Right ventricle myocardium superior (tissue), 1 donor: ENCODE measurements around the gene ZC3H12D. TPM values are rescaled to one million over a fixed set of nuclear protein-coding genes. Genes with fewer than 3 reads are reported as not detected.
A peak's percentile ranks its signal among the peaks of the same experiment; 100 is the strongest.
"Not testable (repeated sequence)": the region's sequence is repeated elsewhere in the genome, so short reads cannot be mapped to it uniquely, and the experiment has no call there.

Source experiments
- ATAC-seq: fragments of 200-7000 bp; cut with Tn5 transposase; one replicate; pipeline ENCODE4 v1.9.1; 2020; ENCODE audit warnings: mild to moderate bottlenecking; ENCODE audit not compliant: poor library complexity
- DNase-seq: peaks from one replicate; pipeline ENCODE4 v3.0.0-alpha.2; 2020
- intact Hi-C: fragments of 100-400 bp; cut with DNase I; formaldehyde crosslinking; loops from one replicate; pipeline ENCODE4 v1.11.2; 2022
- total RNA-seq: library from RNA; stranded (reverse); fragmentation: NEBNext Ultra II Directional; extraction: Animal tissue kit (Norgen Biotek cat#: 25700); gene quantifications from one replicate; pipeline ENCODE4 v1.2.1, GENCODE V29; 2021
- donor health status: DM: no; HTN: yes; CAD: no; lungs with severe emphysema.

ZC3H12D gene
- total RNA-seq, 1 donor from 2014 or later: 0.51 TPM

DNA sequence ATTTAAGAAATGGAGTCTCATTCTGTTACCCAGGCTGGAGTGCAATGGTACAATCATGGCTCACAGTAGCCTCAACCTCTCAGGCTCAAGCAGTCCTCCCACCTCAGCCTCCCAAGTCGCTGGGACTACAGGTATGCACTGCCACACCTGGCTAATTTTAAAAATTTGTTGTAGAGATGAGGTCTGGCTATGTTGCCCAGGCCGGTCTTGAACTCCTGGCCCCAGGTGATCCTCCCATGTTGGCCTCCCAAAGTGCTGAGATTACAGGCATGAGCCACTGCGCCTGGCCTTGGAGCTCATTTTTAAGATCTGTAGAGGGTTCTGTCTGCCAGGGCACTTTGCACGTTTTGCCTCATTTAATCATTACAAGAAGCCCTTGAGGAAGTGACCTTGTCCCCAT is 17.5 kb downstream of the ZC3H12D start:
- ATAC-seq: no peak
- no peak for DNase-seq
- intact Hi-C loops: loop anchor here (2.0 kb wide), 1 partner anchor 30 kb away; no protein-coding TSS in a partner anchor

DNA sequence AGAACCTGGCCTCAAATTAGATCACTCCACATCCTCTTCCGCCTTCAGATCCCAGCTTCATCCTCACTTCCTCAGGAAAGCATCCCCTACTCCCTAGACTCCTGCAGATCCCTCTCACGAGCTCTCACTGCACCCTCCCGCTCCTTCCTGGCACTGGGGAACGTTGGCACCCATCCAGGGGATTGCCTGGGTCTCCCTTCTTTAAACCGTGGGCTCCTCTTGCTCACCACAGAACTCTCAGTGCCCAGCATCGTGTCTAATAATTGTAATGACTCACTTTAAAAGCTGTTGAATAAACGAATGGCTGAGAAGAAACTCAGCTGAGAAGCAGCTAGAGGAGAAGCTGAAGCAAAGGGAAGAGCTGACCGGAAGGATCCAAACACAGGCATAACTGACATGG is 20.4 kb downstream of the ZC3H12D start:
- intact Hi-C loops: no loop called here
- DNase-seq: no peak
- ATAC-seq: no peak

DNA sequence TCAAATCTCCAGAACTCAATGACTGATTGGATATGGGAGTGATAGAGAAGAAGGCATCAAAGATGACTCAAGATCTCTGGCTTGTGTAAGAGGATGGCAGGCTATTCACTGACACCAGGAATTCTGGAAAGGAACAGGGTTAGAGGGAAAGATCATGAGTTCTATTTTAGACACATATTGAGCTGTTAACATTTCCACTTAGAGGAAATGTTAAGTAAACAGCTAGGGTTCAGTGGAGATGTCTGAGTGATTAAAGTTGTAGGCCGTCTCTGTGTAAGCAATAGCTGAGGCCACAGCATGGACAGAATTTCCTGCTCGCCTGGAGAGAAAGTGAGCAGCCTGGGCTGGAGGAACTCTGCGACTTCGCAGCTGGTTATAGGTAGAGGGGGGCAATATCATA is 21.0 kb downstream of the ZC3H12D start:
- no peak for DNase-seq
- no peak for ATAC-seq
- intact Hi-C loops: no loop called here

GRCh38 chr6:149462712-149463111 is 22.1 kb downstream of the ZC3H12D start:
- ATAC-seq, DNase-seq: not testable (repeated sequence)

DNA sequence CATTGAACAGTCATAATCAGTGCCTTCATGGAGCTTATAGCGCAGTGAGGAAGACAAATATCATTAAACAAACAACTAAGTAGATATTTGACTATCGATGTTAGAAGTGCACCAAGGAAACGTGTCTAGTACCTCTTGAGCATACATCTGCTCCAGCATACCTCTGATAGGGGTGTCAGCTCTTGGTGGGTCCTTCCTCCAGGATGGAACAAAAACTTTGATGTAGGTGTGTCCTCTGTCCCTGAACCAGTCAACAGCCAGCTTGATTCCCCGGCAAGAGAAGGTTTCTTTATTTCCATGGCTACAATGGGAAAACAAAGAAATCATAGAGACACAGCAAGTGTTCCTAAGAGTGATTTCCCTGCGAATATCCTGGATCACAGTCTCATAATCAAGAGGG is 23.1 kb downstream of the ZC3H12D start:
- intact Hi-C loops: no loop called here
- DNase-seq (no peak), ATAC-seq (no peak)

More at GRCh38 chr6:149462712-149463111, 22.1 kb downstream of the ZC3H12D start:
- intact Hi-C loops: not testable (repeated sequence)

DNA sequence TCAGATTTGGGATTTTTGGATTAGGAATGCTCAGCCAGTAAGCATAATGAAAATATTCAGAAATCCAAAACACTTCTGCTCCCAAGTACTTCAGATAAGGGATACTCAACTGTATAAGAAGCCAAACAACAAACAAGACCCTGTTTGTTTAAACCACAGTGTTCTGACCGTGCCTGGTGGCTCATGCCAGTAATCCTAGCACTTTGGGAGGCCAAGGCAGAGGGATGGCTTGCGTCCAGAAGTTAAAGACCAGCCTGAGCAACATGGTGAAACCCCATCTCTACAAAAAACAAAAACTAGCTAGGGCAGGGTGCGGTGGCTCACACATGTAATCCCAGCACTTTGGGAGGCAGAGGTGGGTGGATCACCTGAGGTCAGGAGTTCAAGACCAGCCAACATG is 24.6 kb downstream of the ZC3H12D start:
- DNase-seq, intact Hi-C loops, ATAC-seq: not testable (repeated sequence)

GRCh38 chr6:149459761-149460160 is 25.1 kb downstream of the ZC3H12D start:
- ATAC-seq (no peak), DNase-seq (no peak)
- intact Hi-C loops: loop anchor here (10.0 kb wide), 1 partner anchor 55 kb away; no protein-coding TSS in a partner anchor

DNA sequence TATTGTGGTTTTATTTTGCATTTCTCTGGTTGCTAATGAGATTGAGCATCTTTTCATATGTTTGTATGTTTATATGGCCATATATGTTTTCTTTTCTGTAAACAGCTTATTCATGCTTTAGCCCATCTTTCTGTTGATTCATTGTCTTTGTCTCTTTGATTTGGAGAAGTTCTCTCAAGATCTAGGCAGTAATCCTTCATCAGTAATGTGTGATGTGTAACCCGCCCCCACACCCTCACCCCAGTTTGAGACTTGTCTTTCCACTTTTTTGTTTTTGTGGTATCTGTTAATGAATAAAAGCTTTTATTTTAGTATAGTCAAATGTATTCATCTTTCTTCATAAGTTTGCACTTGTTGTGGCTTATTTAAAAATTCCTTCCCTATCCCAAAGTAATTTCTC is 26.0 kb downstream of the ZC3H12D start:
- intact Hi-C loops: loop anchor here (10.0 kb wide), 1 partner anchor 56 kb away; no protein-coding TSS in a partner anchor
- ATAC-seq (no peak), DNase-seq (no peak)

DNA sequence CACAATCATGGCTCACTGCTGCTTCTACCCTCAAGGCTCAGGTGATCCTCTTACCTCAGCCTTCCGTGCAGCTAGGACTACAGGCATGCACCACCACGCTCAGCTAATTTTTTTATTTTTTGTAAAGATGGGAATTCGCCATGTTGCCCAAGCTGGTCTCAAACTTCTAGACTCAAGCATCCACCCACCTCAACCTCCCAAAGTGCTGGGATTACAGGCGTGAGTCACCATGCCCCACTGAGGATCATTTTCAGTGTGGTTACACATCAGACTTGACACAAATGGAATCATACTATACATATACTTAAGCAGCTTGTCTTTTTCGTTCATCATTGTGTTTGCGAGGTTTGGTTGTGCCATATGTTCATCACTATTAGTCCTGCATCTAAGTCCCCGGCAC is 26.6 kb downstream of the ZC3H12D start:
- DNase-seq (no peak), ATAC-seq (no peak)
- intact Hi-C loops: loop anchor here (10.0 kb wide), 1 partner anchor 57 kb away; no protein-coding TSS in a partner anchor

DNA sequence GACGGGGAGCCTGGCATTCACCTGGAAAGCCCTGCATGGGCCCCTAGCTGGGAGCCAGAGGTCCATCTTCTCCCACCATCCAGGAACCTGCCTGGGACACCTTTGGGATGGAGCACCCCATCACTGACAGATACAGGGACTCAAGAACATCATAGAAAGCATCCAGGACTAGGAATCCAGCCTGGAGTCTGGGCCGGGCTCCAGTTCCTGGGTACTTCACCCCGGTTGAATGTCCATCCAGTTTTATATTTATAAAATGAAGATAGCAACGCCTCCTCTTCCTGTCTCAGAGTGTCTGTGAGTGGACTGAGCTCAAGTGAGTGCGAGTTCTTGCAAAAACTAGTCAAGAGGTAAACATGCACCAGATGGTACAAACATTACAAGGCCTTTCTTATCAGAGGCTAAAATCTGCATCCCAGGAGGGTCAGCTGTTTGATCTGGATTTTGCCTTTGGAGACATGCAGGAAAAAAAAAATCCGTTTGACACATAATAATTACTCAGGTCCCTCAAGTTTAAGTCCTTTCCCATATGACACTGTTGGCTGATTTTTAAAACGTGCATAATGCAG is 27.4 kb downstream of the ZC3H12D start:
- ATAC-seq (peak; percentile 15), DNase-seq (no peak)
- intact Hi-C loops: loop anchor here (10.0 kb wide), 1 partner anchor 57 kb away; no protein-coding TSS in a partner anchor

DNA sequence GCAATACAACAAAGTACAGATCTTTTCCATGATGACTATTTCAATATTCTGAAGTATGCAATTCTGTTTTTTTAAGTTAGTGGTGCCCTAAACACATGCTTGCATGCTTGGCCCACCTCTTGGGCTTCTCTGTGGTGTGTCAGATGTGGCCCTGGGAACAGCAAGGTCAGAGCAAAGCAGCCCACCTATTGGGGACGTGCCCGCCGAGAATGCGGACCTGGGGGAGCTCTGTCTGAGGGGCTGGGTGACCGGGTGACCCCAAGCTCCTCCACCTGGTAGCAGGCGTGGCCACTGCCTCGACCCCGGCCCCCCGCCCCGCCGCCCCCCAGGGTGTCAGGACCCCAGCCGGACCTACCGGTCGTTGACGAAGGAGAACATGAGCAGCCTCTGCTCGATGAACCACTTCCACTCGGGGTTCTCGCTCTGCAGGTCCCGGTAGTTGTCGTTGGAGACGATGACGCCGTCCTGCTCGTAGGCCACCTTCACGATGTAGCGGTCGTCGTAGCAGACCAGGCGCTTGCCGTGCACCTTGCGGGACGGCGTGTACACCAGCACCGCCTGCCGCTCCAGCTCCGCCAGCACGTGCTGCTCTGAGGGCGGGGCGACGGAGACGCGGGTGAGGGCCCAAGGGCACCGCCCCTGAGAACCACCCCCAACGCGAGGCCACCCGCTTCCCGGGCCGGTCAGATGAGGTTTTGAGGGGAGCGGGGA is 28.3 kb downstream of the ZC3H12D start:
- no peak for DNase-seq
- intact Hi-C loops: loop anchor here (10.0 kb wide), 1 partner anchor 58 kb away; no protein-coding TSS in a partner anchor
- no peak for ATAC-seq

GRCh38 chr6:149455031-149455732 is 29.6 kb downstream of the ZC3H12D start:
- no peak for DNase-seq
- intact Hi-C loops: loop anchor here (10.0 kb wide), 1 partner anchor 60 kb away; no protein-coding TSS in a partner anchor
- ATAC-seq: peak; percentile 14

- DNase-seq (peak; percentile 99), ATAC-seq (peak; percentile 91)
- intact Hi-C loops: loop anchor here (10.0 kb wide), 1 partner anchor 60 kb away; no protein-coding TSS in a partner anchor
These were observed 30.4 kb downstream of the ZC3H12D start for GRCh38 chr6:149454346-149454848.

DNA sequence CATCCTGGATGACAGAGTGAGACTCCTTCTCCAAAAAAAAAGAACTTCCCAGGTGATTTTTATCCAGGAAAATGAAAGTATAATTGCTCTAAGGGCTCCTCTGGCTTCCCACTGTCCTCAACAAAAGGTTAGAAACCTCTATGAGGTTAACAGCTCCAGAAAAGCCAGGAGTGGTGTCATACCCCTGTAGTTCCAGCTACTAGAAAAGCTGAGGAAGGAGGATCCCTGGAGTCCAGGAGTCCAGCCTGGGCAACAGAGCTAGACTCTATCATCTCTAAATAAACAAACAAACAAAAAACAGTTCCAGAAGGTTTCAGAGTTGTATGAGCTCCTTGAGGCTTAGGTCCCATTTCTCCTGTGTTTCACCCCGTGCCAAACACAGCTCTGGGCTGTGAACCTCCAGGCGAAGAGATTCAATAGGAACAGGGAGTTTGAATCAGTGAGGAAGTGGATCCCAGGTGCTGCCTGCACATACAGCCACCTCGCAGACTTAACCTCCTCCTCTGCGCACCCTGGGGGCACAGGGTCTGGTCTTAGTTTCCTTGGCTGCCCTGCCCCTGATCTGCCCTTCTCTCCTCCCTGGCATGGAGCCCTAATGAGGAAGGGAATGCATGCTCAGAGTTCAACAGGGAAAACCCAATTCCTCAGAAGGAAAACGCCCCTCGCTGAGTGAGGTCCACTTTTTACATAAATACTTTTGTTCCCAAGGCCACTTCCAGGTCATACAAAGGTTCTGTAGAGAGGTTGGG is 31.0 kb downstream of the ZC3H12D start:
- DNase-seq (no peak), ATAC-seq (no peak)
- intact Hi-C loops: loop anchor here (10.0 kb wide), 1 partner anchor 61 kb away; no protein-coding TSS in a partner anchor

- ATAC-seq (no peak), DNase-seq (no peak)
- intact Hi-C loops: loop anchor here (10.0 kb wide), 1 partner anchor 63 kb away; no protein-coding TSS in a partner anchor
These were observed 32.5 kb downstream of the ZC3H12D start for GRCh38 chr6:149452037-149452939.

- intact Hi-C loops: loop anchor here (10.0 kb wide), 1 partner anchor 63 kb away; no protein-coding TSS in a partner anchor
- ATAC-seq: no peak
- peak; percentile 65 for DNase-seq
These were observed 33.3 kb downstream of the ZC3H12D start for GRCh38 chr6:149451376-149452036.
